ENCODE measurements around the gene FAM111A.

Gene FAM111A

GRCh38 chr11:59141673-59142460 lies 789 bp upstream of the FAM111A start:
- no peak for FAIRE-seq

GRCh38 chr11:59144096-59144495 lies 1.4 kb downstream of the FAM111A start:
- no peak for FAIRE-seq

- no peak for FAIRE-seq
Observed at GRCh38 chr11:59144579-59145345, 2.1 kb downstream of the FAM111A start.

- no peak for FAIRE-seq
Observed at GRCh38 chr11:59145534-59145933, 2.9 kb downstream of the FAM111A start.

- FAIRE-seq = no peak
Observed at GRCh38 chr11:59151761-59152160, 9.1 kb downstream of the FAM111A start.

GRCh38 chr11:59152312-59152951 lies 9.8 kb downstream of the FAM111A start:
- no peak for FAIRE-seq

GRCh38 chr11:59154610-59155009 lies 12.0 kb downstream of the FAM111A start:
- no peak for FAIRE-seq

GRCh38 chr11:59157433-59157832 lies 14.8 kb downstream of the FAM111A start:
- FAIRE-seq = no peak

GRCh38 chr11:59158206-59159068 lies 15.8 kb downstream of the FAM111A start:
- FAIRE-seq = peak; percentile 75

GRCh38 chr11:59164028-59164427 lies 21.4 kb downstream of the FAM111A start:
- FAIRE-seq = no peak

GRCh38 chr11:59171508-59172322 lies 29.1 kb downstream of the FAM111A start, which contains the start of gene DTX4:
DTX4 (plus strand) TSS chr11:59172132; CDS start chr11:59172596, 464 bp downstream.
- no peak for FAIRE-seq

- no peak for FAIRE-seq
Observed at GRCh38 chr11:59172345-59173079, 29.9 kb downstream of the FAM111A start.

GRCh38 chr11:59173080-59173963 lies 30.7 kb downstream of the FAM111A start:
- FAIRE-seq = no peak

GRCh38 chr11:59173964-59174663 lies 31.5 kb downstream of the FAM111A start:
- FAIRE-seq = no peak

- no peak for FAIRE-seq
Observed at GRCh38 chr11:59174664-59175033, 32.0 kb downstream of the FAM111A start.

- FAIRE-seq = no peak
Observed at GRCh38 chr11:59175091-59175501, 32.4 kb downstream of the FAM111A start.

- no peak for FAIRE-seq
Observed at GRCh38 chr11:59176330-59176729, 33.7 kb downstream of the FAM111A start.

- FAIRE-seq = no peak
Observed at GRCh38 chr11:59178402-59178801, 35.7 kb downstream of the FAM111A start.

GRCh38 chr11:59179121-59179520 lies 36.5 kb downstream of the FAM111A start:
- no peak for FAIRE-seq

Data from TTC549 (cell line).